B cell (primary cell): ENCODE data around the gene GPATCH11.

Experiments
- EZH2 ChIP-seq: IDR thresholded peaks from 2 replicates; pipeline ENCODE4 v1.6.1; 2012; ENCODE audit warnings: borderline replicate concordance, low read depth, mild to moderate bottlenecking, moderate library complexity, low read length; ENCODE audit not compliant: insufficient read depth, poor library complexity, severe bottlenecking
- TF ChIP-seq, protein P1 (sequence below): fragments of 200-600 bp; IDR thresholded peaks from one replicate; pipeline ENCODE4 v1.8.0; 2022; ENCODE audit warnings: antibody characterized with exemption, mild to moderate bottlenecking

GRCh38 chr2:37080689-37081088 lies 3.6 kb upstream of the GPATCH11 start:
- TF ChIP-seq, protein P1, sequence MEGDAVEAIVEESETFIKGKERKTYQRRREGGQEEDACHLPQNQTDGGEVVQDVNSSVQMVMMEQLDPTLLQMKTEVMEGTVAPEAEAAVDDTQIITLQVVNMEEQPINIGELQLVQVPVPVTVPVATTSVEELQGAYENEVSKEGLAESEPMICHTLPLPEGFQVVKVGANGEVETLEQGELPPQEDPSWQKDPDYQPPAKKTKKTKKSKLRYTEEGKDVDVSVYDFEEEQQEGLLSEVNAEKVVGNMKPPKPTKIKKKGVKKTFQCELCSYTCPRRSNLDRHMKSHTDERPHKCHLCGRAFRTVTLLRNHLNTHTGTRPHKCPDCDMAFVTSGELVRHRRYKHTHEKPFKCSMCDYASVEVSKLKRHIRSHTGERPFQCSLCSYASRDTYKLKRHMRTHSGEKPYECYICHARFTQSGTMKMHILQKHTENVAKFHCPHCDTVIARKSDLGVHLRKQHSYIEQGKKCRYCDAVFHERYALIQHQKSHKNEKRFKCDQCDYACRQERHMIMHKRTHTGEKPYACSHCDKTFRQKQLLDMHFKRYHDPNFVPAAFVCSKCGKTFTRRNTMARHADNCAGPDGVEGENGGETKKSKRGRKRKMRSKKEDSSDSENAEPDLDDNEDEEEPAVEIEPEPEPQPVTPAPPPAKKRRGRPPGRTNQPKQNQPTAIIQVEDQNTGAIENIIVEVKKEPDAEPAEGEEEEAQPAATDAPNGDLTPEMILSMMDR, result no peak
- TF ChIP-seq EZH2, result no peak
